ENCODE measurements around the gene PTPRN2. TPM values are rescaled to one million over a fixed set of nuclear protein-coding genes. Genes with fewer than 3 reads are reported as not detected.

Gene PTPRN2
- total and polyA plus RNA-seq, 2 of the 8 experiments (the other 6 are each of a cell fraction or from before 2014, with no cell fraction given): 2.6 to 4.5 TPM

DNA sequence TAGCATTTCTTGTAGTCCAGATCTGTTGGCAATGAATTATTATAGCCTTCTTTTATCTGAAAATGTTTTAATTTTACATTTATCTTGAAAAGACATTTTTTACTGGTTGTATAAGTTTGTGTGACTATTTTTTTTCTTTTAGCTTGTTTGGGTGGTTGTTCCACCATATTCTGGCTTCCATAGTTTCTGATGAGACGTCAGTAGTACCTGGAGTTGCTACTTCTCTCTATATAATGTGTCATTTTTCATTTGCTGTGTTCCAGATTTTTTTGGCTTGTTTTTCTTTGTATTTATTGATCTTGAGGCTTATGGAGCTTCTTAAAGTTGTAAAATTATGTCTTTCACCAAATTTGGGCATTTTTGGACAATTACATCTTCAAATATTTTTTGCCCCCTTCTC lies 1082.0 kb downstream of the PTPRN2 start:
- Histone ChIP-seq H2AK5ac (ENCODE audit: low read depth, low read length) (no peak overlapping the region), H3K79me2 (ENCODE audit: control insufficient read depth in 1 of 2, insufficient read depth in 2 of 2, low read length in 2 of 2) (no peaks in the 10 kb centered on the region), H2BK12ac (ENCODE audit: low read depth, low read length) (no peak overlapping the region), H3K4me1 (replicated peaks in 1 of 4; ENCODE audit: control insufficient read depth in 3 of 4, insufficient read depth in 4 of 4, low read length in 3 of 4) (peaks cover 0 to under 1% (median 0%) of the 10 kb centered on the region in 4 experiments; a peak in 1 of 7 replicates), H3K27ac (ENCODE audit: low read depth, low read length) (no peak overlapping the region), H4K8ac (ENCODE audit: extremely low read depth, insufficient read depth, low read length) (no peak overlapping the region), H3K9me3 (ENCODE audit: insufficient read depth in 2 of 2, low read depth in 1 of 2, low read length in 1 of 2) (peaks cover 4 to 8% of the 10 kb centered on the region in 2 experiments; a peak in 1 of 4 replicates), H2AFZ (ENCODE audit: low read length) (no peak overlapping the region), H2BK15ac (ENCODE audit: low read length) (no peak overlapping the region), H3K79me1 (ENCODE audit: low read depth, low read length) (no peaks in the 10 kb centered on the region), H2BK20ac (ENCODE audit: low read length) (no peak overlapping the region), H3K36me3 (ENCODE audit: control insufficient read depth in 2 of 4, insufficient read depth in 4 of 4, low read length in 3 of 4) (no peaks in the 10 kb centered on the region), H4K20me1 (replicated peaks in 1 of 2; ENCODE audit: control insufficient read depth in 1 of 2, insufficient read depth in 2 of 2, low read length in 2 of 2) (peaks cover 0 to 3% of the 10 kb centered on the region in 2 experiments), H3K23me2 (ENCODE audit: low read depth, low read length) (no peaks in the 10 kb centered on the region), H3K23ac (ENCODE audit: insufficient read length) (no peak overlapping the region), H3K4me2 (ENCODE audit: insufficient read depth in 1 of 2, low read depth in 2 of 2, low read length in 2 of 2) (no peak overlapping the region), H4K5ac (ENCODE audit: insufficient read length, low read depth, low read length) (no peak overlapping the region), H3K14ac (ENCODE audit: insufficient read length) (no peak overlapping the region), H4K91ac (replicated peaks; ENCODE audit: insufficient read length, low read length) (no peak overlapping the region), H3K9ac (replicated peaks in 1 of 4; ENCODE audit: extremely low read depth in 1 of 4, low read depth in 3 of 4, low read length in 3 of 4) (no peak overlapping the region), H2BK120ac (replicated peaks; ENCODE audit: low read depth, low read length) (no peak overlapping the region), H3K4ac (replicated peaks; ENCODE audit: insufficient read length, low read depth, low read length) (no peak overlapping the region), H3K18ac (ENCODE audit: extremely low read depth, low read length) (no peak overlapping the region), H3K4me3 (ENCODE audit: extremely low read depth in 1 of 4, insufficient read depth in 2 of 4, low read depth in 3 of 4, low read length in 4 of 4) (no peak overlapping the region), H3K27me3 (replicated peaks in 1 of 4; ENCODE audit: control insufficient read depth in 3 of 4, extremely low read depth in 1 of 4, insufficient read depth in 3 of 4, low read length in 3 of 4) (peaks cover 0 to 18% (median 9%) of the 10 kb centered on the region in 4 experiments; a peak in 6 of 7 replicates), H3K56ac (replicated peaks; ENCODE audit: insufficient read length, low read depth, low read length) (no peak overlapping the region), H2BK5ac (ENCODE audit: low read depth, low read length) (no peak overlapping the region)
- ChIA-PET CTCF (ENCODE audit: partially characterized antibody) (interaction anchor here (1.9 kb wide), 1 partner anchor 31 kb away, joined by 5 read pairs; no protein-coding TSS in a partner anchor), POLR2A (ENCODE audit: partially characterized antibody) (no interaction called here)
- no peak for DNase-seq (ENCODE audit: low read depth in 1 of 2, low spot score in 2 of 2)
- TF ChIP-seq HDAC6 (IDR thresholded peaks at IDR 0.05; ENCODE audit: low read depth, low read length) (no peak), SRF (IDR thresholded peaks at IDR 0.05; ENCODE audit: low read depth, low read length) (no peak), SP1 (IDR thresholded peaks at IDR 0.05; ENCODE audit: low read depth, low read length) (no peak), KDM1A (IDR thresholded peaks at IDR 0.05; ENCODE audit: borderline replicate concordance, low read length) (no peak)
- no peak for FAIRE-seq
- WGBS, 2 experiments (ENCODE audit: extremely low coverage in 1 of 2, insufficient coverage in 1 of 2, insufficient read length in 1 of 2, insufficient replicate concordance in 2 of 2, low coverage in 1 of 2, low lambda C conversion rate in 2 of 2, missing lambda C conversion rate in 1 of 2): 68% methylated on average over 1 of the region's 1 CpG; no CpG with 5 or more reads in 1 of the 2 experiments

All from H1 (cell line).